Measurements from ENCODE around the gene TLE4.
A peak's percentile ranks its signal among the peaks of the same experiment; 100 is the strongest.

The TLE4 gene

DNA sequence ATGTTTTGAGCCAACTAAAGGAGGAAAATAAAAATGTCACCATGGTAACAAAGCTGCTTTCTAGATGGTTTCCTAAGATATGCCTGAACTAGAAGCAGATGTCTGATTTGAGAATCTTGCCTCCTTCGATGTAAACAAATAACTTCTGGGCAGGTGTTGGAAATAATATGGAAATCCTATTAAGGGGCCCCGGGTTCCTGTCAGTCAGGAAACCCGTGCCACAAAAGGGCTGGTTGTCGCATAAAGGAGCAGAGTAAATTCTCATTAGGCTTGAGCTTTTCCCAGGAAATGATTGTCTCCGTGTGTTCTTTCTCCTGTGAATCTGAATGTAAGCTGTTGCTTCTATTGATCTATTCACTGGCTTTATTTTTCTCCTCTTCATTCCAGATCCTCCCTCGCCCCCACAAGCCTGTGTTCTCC is 90.8 kb downstream of the TLE4 start:
- Mint-ChIP-seq H3K9me3 (no peaks in the 10 kb centered on the region), H3K4me3 (no peak overlapping the region), H3K27me3 (no peaks in the 10 kb centered on the region), H3K27ac (peak overlapping the region; percentile 37), H3K4me1 (peaks cover 18 to 30% of the 10 kb centered on the region in 2 donors), H3K36me3 (peaks cover 21 to 42% of the 10 kb centered on the region in 2 donors)
- DNase-seq (no peak), ATAC-seq (replicated peaks) (no peak)

GRCh38 chr9:79663300-79663699 is 91.5 kb downstream of the TLE4 start:
- Mint-ChIP-seq H3K4me1 (peaks cover 18 to 30% of the 10 kb centered on the region in 2 donors), H3K27me3 (no peaks in the 10 kb centered on the region), H3K27ac (no peak overlapping the region), H3K9me3 (no peaks in the 10 kb centered on the region), H3K4me3 (no peak overlapping the region), H3K36me3 (peaks cover 26 to 45% of the 10 kb centered on the region in 2 donors)
- ATAC-seq (replicated peaks) (no peak), DNase-seq (no peak)

- H3K27ac Mint-ChIP-seq, result no peak overlapping the region
- no peak for ATAC-seq (replicated peaks)
- no peaks in the 10 kb centered on the region for H3K27me3 Mint-ChIP-seq
- peaks cover 16 to 30% of the 10 kb centered on the region in 2 donors for H3K4me1 Mint-ChIP-seq
- H3K36me3 Mint-ChIP-seq, result peaks cover 23 to 41% of the 10 kb centered on the region in 2 donors
- DNase-seq, result no peak
- H3K4me3 Mint-ChIP-seq, result no peak overlapping the region
- no peaks in the 10 kb centered on the region for H3K9me3 Mint-ChIP-seq
Observed at GRCh38 chr9:79663878-79664277, 92.1 kb downstream of the TLE4 start.

- Mint-ChIP-seq H3K27ac (no peak overlapping the region), H3K4me3 (no peak overlapping the region), H3K4me1 (peaks cover 18 to 36% of the 10 kb centered on the region in 2 donors), H3K9me3 (no peaks in the 10 kb centered on the region), H3K36me3 (peaks cover 27 to 43% of the 10 kb centered on the region in 2 donors), H3K27me3 (no peaks in the 10 kb centered on the region)
- ATAC-seq (replicated peaks), result peak in 1 of 2 donors; percentile 23
- DNase-seq, result no peak
Observed at GRCh38 chr9:79664375-79664831, 92.6 kb downstream of the TLE4 start.

DNA sequence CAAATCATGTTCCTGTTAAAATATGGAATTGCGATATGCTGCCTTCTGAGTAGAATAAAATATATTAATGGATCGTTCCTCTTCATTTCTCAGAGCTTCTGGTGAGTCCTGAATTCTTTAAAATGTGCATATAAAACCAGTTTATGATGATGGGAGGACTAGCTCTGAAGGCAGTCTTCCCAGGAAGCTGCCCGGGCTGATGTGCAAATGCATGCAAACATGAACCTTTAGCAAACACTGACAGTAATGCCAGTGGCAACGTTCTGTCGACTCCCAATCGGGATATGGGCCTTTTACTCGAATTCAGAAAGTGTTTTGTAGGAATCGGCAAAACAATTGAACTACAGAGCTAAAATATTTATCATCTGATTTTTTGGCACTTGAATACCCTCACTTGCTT is 93.6 kb downstream of the TLE4 start:
- peaks cover 33 to 51% of the 10 kb centered on the region in 2 donors for H3K36me3 Mint-ChIP-seq
- ATAC-seq (replicated peaks) (no peak), DNase-seq (no peak)
- H3K9me3 Mint-ChIP-seq, result no peaks in the 10 kb centered on the region
- H3K4me3 Mint-ChIP-seq, result no peak overlapping the region
- no peaks in the 10 kb centered on the region for H3K27me3 Mint-ChIP-seq
- no peak overlapping the region for H3K27ac Mint-ChIP-seq
- peaks cover 19 to 45% of the 10 kb centered on the region in 2 donors for H3K4me1 Mint-ChIP-seq

- Mint-ChIP-seq H3K4me1 (peaks cover 23 to 51% of the 10 kb centered on the region in 2 donors), H3K9me3 (no peaks in the 10 kb centered on the region), H3K4me3 (no peak overlapping the region), H3K36me3 (peaks cover 38 to 56% of the 10 kb centered on the region in 2 donors), H3K27me3 (no peaks in the 10 kb centered on the region), H3K27ac (no peak overlapping the region)
- no peak for ATAC-seq (replicated peaks)
- no peak for DNase-seq
Observed at GRCh38 chr9:79665931-79666330, 94.2 kb downstream of the TLE4 start.

DNA sequence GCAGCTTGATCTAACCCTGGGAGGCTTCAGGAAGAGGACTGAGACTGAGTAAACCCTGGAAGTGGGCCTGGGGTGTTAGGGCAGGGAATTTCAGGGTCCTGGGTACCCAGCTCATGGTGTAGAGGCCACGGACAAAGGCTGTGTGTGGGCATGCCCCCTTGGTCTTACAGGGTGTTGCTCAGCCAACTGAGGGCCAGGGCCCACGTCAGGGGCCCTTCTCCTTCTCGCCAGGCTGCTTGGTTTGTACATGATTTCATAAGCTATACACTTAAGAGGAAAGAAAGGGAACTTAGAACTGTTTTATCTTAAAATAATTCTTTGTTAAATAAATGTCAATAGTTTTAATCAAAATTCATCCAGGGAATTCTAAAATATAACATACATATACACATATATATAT is 95.4 kb downstream of the TLE4 start:
- peaks cover 24 to 46% of the 10 kb centered on the region in 2 donors for H3K4me1 Mint-ChIP-seq
- peaks cover 44 to 65% of the 10 kb centered on the region in 2 donors for H3K36me3 Mint-ChIP-seq
- ATAC-seq (replicated peaks) (no peak), DNase-seq (no peak)
- no peak overlapping the region for H3K4me3 Mint-ChIP-seq
- H3K27me3 Mint-ChIP-seq, result no peaks in the 10 kb centered on the region
- no peak overlapping the region for H3K27ac Mint-ChIP-seq
- peaks cover 0 to 2% of the 10 kb centered on the region in 2 donors for H3K9me3 Mint-ChIP-seq

DNA sequence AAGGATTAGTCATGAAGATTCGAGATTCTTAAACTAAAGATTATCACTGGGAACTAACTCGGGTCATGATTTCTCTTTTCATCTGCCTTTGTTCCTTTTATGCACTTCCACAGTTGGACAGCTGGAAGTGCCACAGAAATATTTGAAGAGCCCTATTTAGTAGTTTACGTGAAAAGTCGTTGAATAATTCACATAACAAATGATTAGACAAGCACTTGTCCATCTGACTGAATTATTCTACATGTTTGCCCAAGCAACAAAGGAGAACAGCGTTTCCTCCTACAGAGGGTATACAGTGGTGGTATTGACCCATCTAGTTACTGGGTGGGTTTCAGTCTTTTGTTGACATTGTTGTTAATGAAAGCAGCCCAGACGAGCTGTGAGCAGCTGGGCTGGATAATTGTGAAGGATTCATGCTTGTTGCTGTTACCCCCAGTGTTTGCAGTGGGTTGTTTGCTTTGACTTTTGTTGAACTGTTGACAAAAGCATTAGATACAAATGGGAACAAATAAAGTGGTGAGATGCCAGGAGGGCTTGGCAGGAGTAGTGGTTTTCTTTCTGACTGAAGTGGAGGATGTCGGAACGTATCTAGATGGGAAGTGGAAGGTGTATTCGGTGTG is 96.2 kb downstream of the TLE4 start:
- Mint-ChIP-seq H3K9me3 (peaks cover 0 to 2% of the 10 kb centered on the region in 2 donors), H3K27me3 (no peaks in the 10 kb centered on the region), H3K27ac (no peak overlapping the region), H3K36me3 (peaks cover 52 to 72% of the 10 kb centered on the region in 2 donors), H3K4me1 (peaks cover 32 to 47% of the 10 kb centered on the region in 2 donors), H3K4me3 (no peak overlapping the region)
- DNase-seq, result no peak
- ATAC-seq (replicated peaks), result no peak

DNA sequence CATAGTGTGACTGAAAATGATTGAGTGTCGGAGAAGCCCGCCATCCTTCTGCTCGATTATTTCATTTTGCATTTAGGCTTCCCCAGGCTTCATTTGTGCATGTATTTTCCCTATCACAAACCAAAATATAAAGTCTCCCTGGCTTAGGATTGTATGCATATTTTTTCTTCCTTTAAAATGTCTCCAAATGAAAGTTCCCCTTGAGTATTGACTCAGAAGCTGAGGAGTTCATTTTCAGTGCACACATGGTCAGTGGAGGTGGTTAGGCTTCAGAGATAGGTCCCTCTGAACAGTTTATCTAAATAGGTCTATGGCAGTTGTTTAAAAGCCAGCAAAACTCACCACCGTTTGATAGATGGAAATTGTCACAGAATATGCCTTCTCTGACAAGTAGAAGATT is 97.2 kb downstream of the TLE4 start:
- ATAC-seq (replicated peaks) (no peak), DNase-seq (no peak)
- H3K27ac Mint-ChIP-seq, result no peak overlapping the region
- peaks cover 33 to 49% of the 10 kb centered on the region in 2 donors for H3K4me1 Mint-ChIP-seq
- H3K36me3 Mint-ChIP-seq, result peaks cover 51 to 70% of the 10 kb centered on the region in 2 donors
- H3K4me3 Mint-ChIP-seq, result no peak overlapping the region
- H3K27me3 Mint-ChIP-seq, result no peaks in the 10 kb centered on the region
- peaks cover 0 to 2% of the 10 kb centered on the region in 2 donors for H3K9me3 Mint-ChIP-seq

DNA sequence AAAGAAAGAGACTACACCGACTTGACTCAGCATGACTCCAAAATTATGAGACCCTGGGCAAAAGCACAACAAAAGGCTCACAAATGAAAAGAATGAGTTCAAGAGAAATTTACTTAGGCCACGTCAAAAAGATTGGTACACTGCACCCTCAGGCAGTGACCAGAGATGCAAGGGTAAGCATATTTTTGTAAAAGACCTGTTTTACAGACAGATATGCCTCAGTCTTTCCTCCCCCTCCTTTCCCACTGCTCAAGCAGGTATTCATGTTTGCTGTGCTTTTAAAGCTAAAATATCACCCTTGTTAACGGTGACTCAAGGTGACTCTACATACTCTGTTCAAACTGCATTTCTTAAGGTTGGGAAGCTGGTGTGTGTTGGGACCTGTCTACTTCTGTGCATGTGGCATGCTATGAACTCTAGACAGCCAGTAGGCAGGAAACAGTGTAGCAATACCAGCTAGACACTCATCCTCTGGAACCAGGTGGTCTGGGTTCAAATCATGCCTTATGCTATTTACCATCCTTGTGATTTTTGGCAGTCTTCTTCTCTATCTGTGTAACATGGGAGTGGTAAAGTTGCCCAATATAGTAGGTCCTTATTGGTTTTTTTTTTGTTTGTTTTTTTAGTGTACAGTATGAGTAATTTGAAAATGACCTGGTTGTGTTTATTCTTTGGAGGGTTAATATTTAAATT is 98.7 kb downstream of the TLE4 start:
- no peak overlapping the region for H3K27ac Mint-ChIP-seq
- H3K4me3 Mint-ChIP-seq, result no peak overlapping the region
- peaks cover 32 to 40% of the 10 kb centered on the region in 2 donors for H3K4me1 Mint-ChIP-seq
- ATAC-seq (replicated peaks) (no peak), DNase-seq (no peak)
- H3K27me3 Mint-ChIP-seq, result no peaks in the 10 kb centered on the region
- H3K36me3 Mint-ChIP-seq, result peaks cover 53 to 73% of the 10 kb centered on the region in 2 donors
- H3K9me3 Mint-ChIP-seq, result peaks cover 0 to 2% of the 10 kb centered on the region in 2 donors

GRCh38 chr9:79671558-79671957 is 99.8 kb downstream of the TLE4 start:
- DNase-seq (no peak), ATAC-seq (replicated peaks) (no peak)
- H3K9me3 Mint-ChIP-seq, result peaks cover 0 to 2% of the 10 kb centered on the region in 2 donors
- no peak overlapping the region for H3K27ac Mint-ChIP-seq
- peaks cover 51 to 68% of the 10 kb centered on the region in 2 donors for H3K36me3 Mint-ChIP-seq
- peaks cover 32 to 40% of the 10 kb centered on the region in 2 donors for H3K4me1 Mint-ChIP-seq
- H3K27me3 Mint-ChIP-seq, result no peaks in the 10 kb centered on the region
- H3K4me3 Mint-ChIP-seq, result no peak overlapping the region

GRCh38 chr9:79672236-79672635 is 100.5 kb downstream of the TLE4 start:
- Mint-ChIP-seq H3K9me3 (peaks cover 0 to 2% of the 10 kb centered on the region in 2 donors), H3K36me3 (peaks cover 51 to 64% of the 10 kb centered on the region in 2 donors), H3K4me3 (no peak overlapping the region), H3K27me3 (no peaks in the 10 kb centered on the region), H3K4me1 (peaks cover 32 to 40% of the 10 kb centered on the region in 2 donors), H3K27ac (no peak overlapping the region)
- peak in 1 of 2 donors; percentile 38 for ATAC-seq (replicated peaks)
- no peak for DNase-seq

DNA sequence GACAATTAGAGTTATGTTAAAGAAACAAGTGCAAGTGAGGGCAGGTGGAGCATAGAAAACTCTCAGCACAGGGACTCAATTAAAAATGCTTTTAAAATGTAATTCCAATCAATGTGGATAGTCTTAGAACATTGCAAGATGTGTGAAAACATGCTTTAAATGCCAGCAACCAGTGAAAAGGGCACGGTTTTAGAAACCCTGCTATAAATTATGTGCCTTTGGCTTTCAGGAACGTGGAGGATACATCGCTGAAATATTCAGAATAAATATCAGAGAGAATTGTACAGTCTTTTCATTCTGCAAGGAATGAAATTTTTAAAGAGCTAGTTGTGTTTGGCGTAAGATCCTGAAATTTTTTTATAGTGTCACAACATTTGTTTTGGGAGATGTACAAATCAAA is 101.1 kb downstream of the TLE4 start:
- no peak for ATAC-seq (replicated peaks)
- Mint-ChIP-seq H3K4me3 (no peak overlapping the region), H3K27me3 (no peaks in the 10 kb centered on the region), H3K4me1 (peaks cover 30 to 40% of the 10 kb centered on the region in 2 donors), H3K36me3 (peaks cover 47 to 64% of the 10 kb centered on the region in 2 donors), H3K27ac (peak overlapping the region; percentile 9), H3K9me3 (peaks cover 0 to 2% of the 10 kb centered on the region in 2 donors)
- DNase-seq, result no peak

GRCh38 chr9:79673614-79674013 is 101.8 kb downstream of the TLE4 start:
- no peaks in the 10 kb centered on the region for H3K27me3 Mint-ChIP-seq
- peak overlapping the region in 1 of 2 donors; percentile 44 for H3K4me3 Mint-ChIP-seq
- H3K36me3 Mint-ChIP-seq, result peaks cover 42 to 60% of the 10 kb centered on the region in 2 donors
- peaks cover 30 to 40% of the 10 kb centered on the region in 2 donors for H3K4me1 Mint-ChIP-seq
- ATAC-seq (replicated peaks) (no peak), DNase-seq (no peak)
- H3K27ac Mint-ChIP-seq, result peak overlapping the region; percentile 80
- peaks cover 0 to 2% of the 10 kb centered on the region in 2 donors for H3K9me3 Mint-ChIP-seq
